ENCODE results near the gene ACSL3. TPM values are rescaled to one million over a fixed set of nuclear protein-coding genes. Genes with fewer than 3 reads are reported as not detected.

The ACSL3 gene
- total and polyA plus RNA-seq, 10 donors = 7.5 to 50.2 (median 41.8) TPM

- H3K27me3 ChIP-seq (replicated peaks in 1 of 7) = no peaks in the 10 kb centered on the region
- DNase-seq = no peak
- intact Hi-C loops (cut with DNase I; ENCODE audit: low total_unique reads) = no loop called here
- no peak overlapping the region for H3K4me3 ChIP-seq
- no peaks in the 10 kb centered on the region for H3K4me1 ChIP-seq
- no peaks in the 10 kb centered on the region for H3K36me3 ChIP-seq
- no peak overlapping the region for H3K27ac ChIP-seq
- H3K9me3 ChIP-seq = no peaks in the 10 kb centered on the region
- WGBS, 5 donors = 66 to 86% (median 82%) methylated on average over 2 of the region's 2 CpGs
- TF ChIP-seq CTCF (IDR thresholded peaks at IDR 0.05 in 8 of 11, conservative IDR thresholded peaks at IDR 0.05 in 3 of 11) (no peak), POLR2AphosphoS5 (IDR thresholded peaks at IDR 0.05) (no peak), POLR2A (IDR thresholded peaks at IDR 0.05) (no peak)
These were observed 41.0 kb upstream of the ACSL3 start for GRCh38 chr2:222819722-222820333.

- Histone ChIP-seq H3K27ac (peak overlapping the region in 1 of 8 donors; percentile 26), H3K9me3 (no peaks in the 10 kb centered on the region), H3K4me1 (no peaks in the 10 kb centered on the region), H3K27me3 (replicated peaks in 1 of 7) (peaks cover 0 to 5% (median 0%) of the 10 kb centered on the region in 7 donors), H3K4me3 (no peak overlapping the region), H3K36me3 (no peaks in the 10 kb centered on the region)
- no peak for DNase-seq
- 82 to 95% (median 90%) methylated on average over 6 of the region's 6 CpGs for WGBS, 5 donors
- intact Hi-C loops (cut with DNase I; ENCODE audit: low total_unique reads) = no loop called here
- TF ChIP-seq CTCF (IDR thresholded peaks at IDR 0.05 in 8 of 11, conservative IDR thresholded peaks at IDR 0.05 in 3 of 11) = no peak
- no peak for TF ChIP-seq POLR2AphosphoS5 (IDR thresholded peaks at IDR 0.05)
- TF ChIP-seq POLR2A (IDR thresholded peaks at IDR 0.05) = no peak
These were observed 37.5 kb upstream of the ACSL3 start for GRCh38 chr2:222823183-222823930.

- Histone ChIP-seq H3K27me3 (replicated peaks in 1 of 7) (peaks cover 0 to 5% (median 0%) of the 10 kb centered on the region in 7 donors), H3K9me3 (no peaks in the 10 kb centered on the region), H3K4me3 (no peak overlapping the region), H3K27ac (no peak overlapping the region), H3K36me3 (no peaks in the 10 kb centered on the region), H3K4me1 (no peaks in the 10 kb centered on the region)
- TF ChIP-seq POLR2A (IDR thresholded peaks at IDR 0.05) (no peak), POLR2AphosphoS5 (IDR thresholded peaks at IDR 0.05) (no peak), CTCF (IDR thresholded peaks at IDR 0.05 in 8 of 11, conservative IDR thresholded peaks at IDR 0.05 in 3 of 11) (no peak)
- WGBS, 5 donors = 97 to 100% (median 100%) methylated on average over 1 of the region's 1 CpG
- no peak for DNase-seq
- intact Hi-C loops (cut with DNase I; ENCODE audit: low total_unique reads) = no loop called here
These were observed 35.8 kb upstream of the ACSL3 start for GRCh38 chr2:222825031-222825430.

GRCh38 chr2:222827417-222827816, 33.4 kb upstream of the ACSL3 start:
- Histone ChIP-seq H3K9me3 (no peaks in the 10 kb centered on the region), H3K27me3 (replicated peaks in 1 of 7) (peaks cover 0 to 5% (median 0%) of the 10 kb centered on the region in 7 donors), H3K4me3 (no peak overlapping the region), H3K4me1 (no peaks in the 10 kb centered on the region), H3K36me3 (no peaks in the 10 kb centered on the region), H3K27ac (no peak overlapping the region)
- WGBS, 5 donors = 85 to 100% (median 94%) methylated on average over 1 of the region's 1 CpG
- no peak for DNase-seq
- intact Hi-C loops (cut with DNase I; ENCODE audit: low total_unique reads) = no loop called here
- no peak for TF ChIP-seq POLR2AphosphoS5 (IDR thresholded peaks at IDR 0.05)
- no peak for TF ChIP-seq CTCF (IDR thresholded peaks at IDR 0.05 in 8 of 11, conservative IDR thresholded peaks at IDR 0.05 in 3 of 11)
- no peak for TF ChIP-seq POLR2A (IDR thresholded peaks at IDR 0.05)

Measured in spleen (tissue), 11 donors.